ENCODE results near the gene CCDC86.

CCDC86 gene

DNA sequence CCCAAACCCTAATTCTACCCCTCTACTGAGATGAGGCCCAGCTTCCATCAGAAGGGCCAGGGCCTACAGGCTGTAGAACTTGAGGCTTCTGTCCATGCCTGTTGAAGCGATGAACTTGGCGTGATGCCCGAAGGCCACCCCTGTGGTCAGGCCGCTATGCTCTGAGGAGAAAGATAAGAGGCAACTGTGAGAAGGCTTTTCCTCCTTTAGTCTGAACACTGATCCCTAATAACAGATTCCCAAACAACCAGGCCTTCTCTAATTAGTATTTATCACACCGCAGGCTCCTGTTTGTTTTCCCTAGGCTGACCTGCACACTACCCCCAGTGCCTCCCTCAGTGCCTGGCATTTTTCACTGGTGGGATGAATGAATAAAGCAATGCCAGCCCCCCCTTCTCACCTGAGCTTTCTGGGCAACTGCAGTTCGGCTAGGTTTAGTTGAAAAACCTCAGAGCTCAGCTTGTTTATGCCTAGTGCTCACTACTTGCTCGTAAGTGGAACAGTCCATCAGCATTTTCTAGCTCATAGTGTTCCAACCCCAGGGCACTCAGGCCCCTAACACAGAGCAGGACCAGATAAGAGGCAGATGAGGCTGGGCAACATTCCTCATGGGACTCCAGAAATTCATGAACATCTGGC, 49.3 kb downstream of the CCDC86 start:
- DNase-seq (ENCODE audit: low spot score), result no peak

DNA sequence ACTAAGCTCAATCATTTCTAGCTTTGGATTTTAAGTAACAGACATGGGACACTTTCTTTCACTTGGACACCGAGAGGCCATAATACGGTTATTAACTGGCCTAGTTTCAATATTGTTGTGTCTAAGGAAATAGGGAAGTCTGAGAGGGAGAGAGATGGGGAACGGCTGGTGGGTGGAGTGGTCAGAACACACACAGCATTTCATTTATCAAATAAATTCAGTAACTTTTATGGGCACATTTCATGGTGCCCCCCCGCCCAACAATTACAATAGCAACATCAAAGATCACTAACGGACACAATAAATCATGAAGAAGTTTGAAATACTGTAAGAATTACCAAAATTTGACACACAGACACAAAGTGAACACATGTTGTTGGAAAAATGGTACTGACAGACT, 53.8 kb downstream of the CCDC86 start:
- DNase-seq (ENCODE audit: low spot score), result no peak

DNA sequence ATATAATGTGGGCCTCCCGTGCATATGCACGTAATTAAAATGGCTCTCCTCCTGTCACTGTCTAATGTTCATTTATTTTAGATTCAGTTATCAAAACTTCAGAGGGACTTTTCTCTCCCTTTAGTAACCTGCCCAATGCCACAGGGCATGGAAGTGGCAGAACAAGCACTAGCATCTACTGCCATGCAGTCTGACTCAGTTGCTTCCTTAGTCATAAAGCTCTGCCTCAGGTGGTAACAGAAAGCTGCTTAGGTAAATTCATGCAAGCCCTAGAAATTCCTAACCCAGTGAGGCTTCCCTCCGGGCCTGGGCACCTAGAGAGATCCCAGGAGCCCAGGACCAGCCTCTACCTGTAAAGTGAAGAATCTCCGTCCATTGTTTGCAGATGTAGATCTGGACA, 55.6 kb downstream of the CCDC86 start:
- DNase-seq (ENCODE audit: low spot score), result no peak

DNA sequence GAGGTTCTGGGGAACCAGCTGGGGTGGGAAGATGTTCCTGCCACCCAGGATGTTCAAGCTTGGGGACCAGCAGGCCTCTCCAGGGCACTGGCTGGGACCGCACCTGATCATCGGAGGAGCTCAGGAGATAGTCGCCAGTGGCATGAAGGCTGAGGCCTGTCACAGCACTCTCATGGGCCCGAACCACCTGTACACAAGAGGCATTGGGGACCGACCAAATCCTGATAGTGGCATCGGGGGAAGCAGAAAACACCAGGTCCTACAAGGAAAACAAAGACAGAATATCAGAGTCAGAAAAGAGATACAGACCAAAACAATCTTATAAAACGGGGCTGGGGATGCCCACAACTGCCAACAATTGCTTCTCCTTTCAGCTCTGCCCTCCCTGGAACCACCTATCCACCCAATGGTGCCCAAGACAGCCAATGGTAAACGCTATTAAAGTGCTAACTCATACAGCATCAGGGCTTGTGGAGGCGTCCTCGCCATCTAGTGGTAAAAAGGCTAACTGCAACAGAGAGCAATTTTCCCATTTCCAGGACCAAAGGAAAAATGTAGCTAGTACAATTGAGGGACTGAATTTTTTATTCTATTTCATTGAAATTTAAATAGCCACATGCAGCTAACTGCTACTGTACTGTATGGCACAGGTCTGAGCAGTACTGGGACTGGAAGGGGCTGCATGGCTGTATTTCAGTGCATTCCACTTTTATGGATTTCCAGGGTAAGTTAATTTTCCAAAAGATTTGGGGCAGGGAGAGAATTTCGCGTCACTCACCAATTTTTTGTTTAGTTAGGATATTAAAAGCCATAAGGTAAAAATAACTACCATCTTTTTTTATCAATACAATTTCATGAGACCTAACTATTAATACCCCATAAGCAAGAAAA, 57.4 kb downstream of the CCDC86 start:
- peak; percentile 71 for DNase-seq (ENCODE audit: low spot score)

DNA sequence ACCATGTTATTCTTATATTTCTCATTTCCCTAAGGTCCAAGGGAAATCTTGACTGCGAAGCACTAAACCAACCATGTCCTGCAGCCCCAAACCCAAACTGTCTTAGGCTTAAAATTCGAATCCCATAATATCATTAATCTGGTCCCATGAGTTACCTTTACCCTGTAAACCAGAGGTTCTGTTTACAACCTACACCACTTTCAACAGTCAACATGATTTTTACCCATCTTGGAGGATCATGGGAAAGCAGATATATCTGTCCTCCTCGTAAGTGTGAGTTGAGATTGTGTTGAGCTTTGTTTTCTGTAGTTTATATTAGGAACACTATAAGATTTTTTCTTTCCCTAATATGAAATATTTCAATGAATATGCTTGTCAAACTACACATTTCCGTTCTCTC, 58.1 kb downstream of the CCDC86 start:
- DNase-seq (ENCODE audit: low spot score), result no peak
